Measurements from ENCODE around the gene SPTBN1. TPM values are rescaled to one million over a fixed set of nuclear protein-coding genes. Genes with fewer than 3 reads are reported as not detected.

SPTBN1 gene
- total RNA-seq, 1 donor from 2014 or later, result 251 TPM

- no peaks in the 10 kb centered on the region for H3K36me3 ChIP-seq (ENCODE audit: control insufficient read depth in 3 of 3, insufficient read depth in 3 of 3, low read length in 3 of 3)
These were observed 248.1 kb downstream of the SPTBN1 start for GRCh38 chr2:54704238-54704637.

GRCh38 chr2:54704688-54705605 is 248.8 kb downstream of the SPTBN1 start:
- no peak overlapping the region for H3K27ac ChIP-seq (ENCODE audit: low read depth, low read length)
- peaks cover 2 to 5% (median 4%) of the 10 kb centered on the region in 3 donors for H3K4me1 ChIP-seq (ENCODE audit: control insufficient read depth in 3 of 3, insufficient read depth in 3 of 3, low read length in 3 of 3)
- no peaks in the 10 kb centered on the region for H3K9me3 ChIP-seq (ENCODE audit: control insufficient read depth in 3 of 3, low read length in 3 of 3)

More at GRCh38 chr2:54704238-54704637, 248.1 kb downstream of the SPTBN1 start:
- no peaks in the 10 kb centered on the region for H3K9me3 ChIP-seq (ENCODE audit: control insufficient read depth in 3 of 3, low read length in 3 of 3)
- no peak overlapping the region for H3K4me3 ChIP-seq (ENCODE audit: low read length in 3 of 3)
- no peak overlapping the region for H3K27ac ChIP-seq (ENCODE audit: low read depth, low read length)
- peaks cover 1 to 4% (median 4%) of the 10 kb centered on the region in 3 donors for H3K4me1 ChIP-seq (ENCODE audit: control insufficient read depth in 3 of 3, insufficient read depth in 3 of 3, low read length in 3 of 3)
- H3K27me3 ChIP-seq (ENCODE audit: control insufficient read depth in 3 of 3, insufficient read depth in 3 of 3, low read length in 3 of 3), result peaks cover 3 to 7% (median 6%) of the 10 kb centered on the region in 3 donors
- H3K9ac ChIP-seq (ENCODE audit: low read depth in 1 of 3, low read length in 3 of 3), result no peak overlapping the region

GRCh38 chr2:54706622-54707021 is 250.5 kb downstream of the SPTBN1 start:
- H3K9ac ChIP-seq (ENCODE audit: low read depth in 1 of 3, low read length in 3 of 3), result no peak overlapping the region
- H3K4me3 ChIP-seq (ENCODE audit: low read length in 3 of 3), result no peak overlapping the region
- no peaks in the 10 kb centered on the region for H3K9me3 ChIP-seq (ENCODE audit: control insufficient read depth in 3 of 3, low read length in 3 of 3)
- no peaks in the 10 kb centered on the region for H3K36me3 ChIP-seq (ENCODE audit: control insufficient read depth in 3 of 3, insufficient read depth in 3 of 3, low read length in 3 of 3)
- H3K27ac ChIP-seq (ENCODE audit: low read depth, low read length), result no peak overlapping the region
- peaks cover 2 to 5% (median 4%) of the 10 kb centered on the region in 3 donors for H3K4me1 ChIP-seq (ENCODE audit: control insufficient read depth in 3 of 3, insufficient read depth in 3 of 3, low read length in 3 of 3)
- H3K27me3 ChIP-seq (ENCODE audit: control insufficient read depth in 3 of 3, insufficient read depth in 3 of 3, low read length in 3 of 3), result peaks cover 3 to 14% (median 11%) of the 10 kb centered on the region in 3 donors

More at GRCh38 chr2:54704688-54705605, 248.8 kb downstream of the SPTBN1 start:
- H3K27me3 ChIP-seq (ENCODE audit: control insufficient read depth in 3 of 3, insufficient read depth in 3 of 3, low read length in 3 of 3), result peaks cover 3 to 11% (median 10%) of the 10 kb centered on the region in 3 donors
- no peak overlapping the region for H3K4me3 ChIP-seq (ENCODE audit: low read length in 3 of 3)
- H3K36me3 ChIP-seq (ENCODE audit: control insufficient read depth in 3 of 3, insufficient read depth in 3 of 3, low read length in 3 of 3), result no peaks in the 10 kb centered on the region
- no peak overlapping the region for H3K9ac ChIP-seq (ENCODE audit: low read depth in 1 of 3, low read length in 3 of 3)

GRCh38 chr2:54708584-54709335 is 252.6 kb downstream of the SPTBN1 start:
- peaks cover 3 to 14% (median 14%) of the 10 kb centered on the region in 3 donors for H3K27me3 ChIP-seq (ENCODE audit: control insufficient read depth in 3 of 3, insufficient read depth in 3 of 3, low read length in 3 of 3)
- H3K9me3 ChIP-seq (ENCODE audit: control insufficient read depth in 3 of 3, low read length in 3 of 3), result no peaks in the 10 kb centered on the region
- H3K27ac ChIP-seq (ENCODE audit: low read depth, low read length), result no peak overlapping the region
- peak overlapping the region in 2 of 3 donors; percentile 51 to 60 for H3K9ac ChIP-seq (ENCODE audit: low read depth in 1 of 3, low read length in 3 of 3)
- peaks cover 2 to 5% (median 4%) of the 10 kb centered on the region in 3 donors for H3K4me1 ChIP-seq (ENCODE audit: control insufficient read depth in 3 of 3, insufficient read depth in 3 of 3, low read length in 3 of 3)
- peak overlapping the region; percentile 34 to 60 (median 51) for H3K4me3 ChIP-seq (ENCODE audit: low read length in 3 of 3)
- no peaks in the 10 kb centered on the region for H3K36me3 ChIP-seq (ENCODE audit: control insufficient read depth in 3 of 3, insufficient read depth in 3 of 3, low read length in 3 of 3)

GRCh38 chr2:54709336-54709809 is 253.2 kb downstream of the SPTBN1 start:
- Histone ChIP-seq H3K36me3 (ENCODE audit: control insufficient read depth in 3 of 3, insufficient read depth in 3 of 3, low read length in 3 of 3) (no peaks in the 10 kb centered on the region), H3K27ac (ENCODE audit: low read depth, low read length) (no peak overlapping the region), H3K9ac (ENCODE audit: low read depth in 1 of 3, low read length in 3 of 3) (peak overlapping the region in 2 of 3 donors; percentile 51 to 60), H3K4me3 (ENCODE audit: low read length in 3 of 3) (peak overlapping the region; percentile 34 to 60 (median 51)), H3K27me3 (ENCODE audit: control insufficient read depth in 3 of 3, insufficient read depth in 3 of 3, low read length in 3 of 3) (peaks cover 3 to 14% (median 14%) of the 10 kb centered on the region in 3 donors), H3K4me1 (ENCODE audit: control insufficient read depth in 3 of 3, insufficient read depth in 3 of 3, low read length in 3 of 3) (peaks cover 2 to 5% (median 4%) of the 10 kb centered on the region in 3 donors), H3K9me3 (ENCODE audit: control insufficient read depth in 3 of 3, low read length in 3 of 3) (no peaks in the 10 kb centered on the region)

- Histone ChIP-seq H3K27me3 (ENCODE audit: control insufficient read depth in 3 of 3, insufficient read depth in 3 of 3, low read length in 3 of 3) (peaks cover 3 to 14% (median 14%) of the 10 kb centered on the region in 3 donors), H3K9ac (ENCODE audit: low read depth in 1 of 3, low read length in 3 of 3) (no peak overlapping the region), H3K4me1 (ENCODE audit: control insufficient read depth in 3 of 3, insufficient read depth in 3 of 3, low read length in 3 of 3) (peaks cover 2 to 5% (median 4%) of the 10 kb centered on the region in 3 donors), H3K36me3 (ENCODE audit: control insufficient read depth in 3 of 3, insufficient read depth in 3 of 3, low read length in 3 of 3) (no peaks in the 10 kb centered on the region), H3K27ac (ENCODE audit: low read depth, low read length) (no peak overlapping the region), H3K9me3 (ENCODE audit: control insufficient read depth in 3 of 3, low read length in 3 of 3) (no peaks in the 10 kb centered on the region), H3K4me3 (ENCODE audit: low read length in 3 of 3) (no peak overlapping the region)
These were observed 254.1 kb downstream of the SPTBN1 start for GRCh38 chr2:54710216-54710615.

GRCh38 chr2:54712516-54712915 is 256.4 kb downstream of the SPTBN1 start:
- H3K9ac ChIP-seq (ENCODE audit: low read depth in 1 of 3, low read length in 3 of 3), result no peak overlapping the region
- no peak overlapping the region for H3K27ac ChIP-seq (ENCODE audit: low read depth, low read length)
- H3K4me1 ChIP-seq (ENCODE audit: control insufficient read depth in 3 of 3, insufficient read depth in 3 of 3, low read length in 3 of 3), result peaks cover 2 to 5% (median 4%) of the 10 kb centered on the region in 3 donors
- no peaks in the 10 kb centered on the region for H3K36me3 ChIP-seq (ENCODE audit: control insufficient read depth in 3 of 3, insufficient read depth in 3 of 3, low read length in 3 of 3)
- peaks cover 3 to 14% (median 14%) of the 10 kb centered on the region in 3 donors for H3K27me3 ChIP-seq (ENCODE audit: control insufficient read depth in 3 of 3, insufficient read depth in 3 of 3, low read length in 3 of 3)
- H3K9me3 ChIP-seq (ENCODE audit: control insufficient read depth in 3 of 3, low read length in 3 of 3), result no peaks in the 10 kb centered on the region
- H3K4me3 ChIP-seq (ENCODE audit: low read length in 3 of 3), result no peak overlapping the region

- no peak overlapping the region for H3K27ac ChIP-seq (ENCODE audit: low read depth, low read length)
- H3K4me1 ChIP-seq (ENCODE audit: control insufficient read depth in 3 of 3, insufficient read depth in 3 of 3, low read length in 3 of 3), result no peaks in the 10 kb centered on the region
- H3K9me3 ChIP-seq (ENCODE audit: control insufficient read depth in 3 of 3, low read length in 3 of 3), result no peaks in the 10 kb centered on the region
- no peak overlapping the region for H3K9ac ChIP-seq (ENCODE audit: low read depth in 1 of 3, low read length in 3 of 3)
- H3K4me3 ChIP-seq (ENCODE audit: low read length in 3 of 3), result no peak overlapping the region
- no peaks in the 10 kb centered on the region for H3K36me3 ChIP-seq (ENCODE audit: control insufficient read depth in 3 of 3, insufficient read depth in 3 of 3, low read length in 3 of 3)
- H3K27me3 ChIP-seq (ENCODE audit: control insufficient read depth in 3 of 3, insufficient read depth in 3 of 3, low read length in 3 of 3), result peaks cover 0 to 4% (median 3%) of the 10 kb centered on the region in 3 donors
These were observed 258.9 kb downstream of the SPTBN1 start for GRCh38 chr2:54714996-54715395.

- Histone ChIP-seq H3K36me3 (ENCODE audit: control insufficient read depth in 3 of 3, insufficient read depth in 3 of 3, low read length in 3 of 3) (no peaks in the 10 kb centered on the region), H3K27ac (ENCODE audit: low read depth, low read length) (no peak overlapping the region), H3K9ac (ENCODE audit: low read depth in 1 of 3, low read length in 3 of 3) (no peak overlapping the region), H3K4me1 (ENCODE audit: control insufficient read depth in 3 of 3, insufficient read depth in 3 of 3, low read length in 3 of 3) (no peaks in the 10 kb centered on the region), H3K4me3 (ENCODE audit: low read length in 3 of 3) (no peak overlapping the region), H3K9me3 (ENCODE audit: control insufficient read depth in 3 of 3, low read length in 3 of 3) (no peaks in the 10 kb centered on the region), H3K27me3 (ENCODE audit: control insufficient read depth in 3 of 3, insufficient read depth in 3 of 3, low read length in 3 of 3) (peaks cover 0 to 3% (median 0%) of the 10 kb centered on the region in 3 donors)
These were observed 260.2 kb downstream of the SPTBN1 start for GRCh38 chr2:54716375-54716774.

Data from skeletal muscle tissue (tissue), 4 donors.